Calu3 (cell line): Measurements from ENCODE around the gene LMAN2. TPM values are rescaled to one million over a fixed set of nuclear protein-coding genes. Genes with fewer than 3 reads are reported as not detected.
A peak's percentile ranks its signal among the peaks of the same experiment; 100 is the strongest.

Experiments
- BruUV-seq: library from RNA; stranded (reverse); fragments of 400-500 nt; replicated peaks from 2 replicates; lab custom pipeline; 2021; lab: Mats Ljungman, UMichigan
- CTCF ChIA-PET: fragments of 300-600 bp; sonication (Branson Sonifier 250); formaldehyde crosslinking; loops from one replicate; lab custom pipeline; 2022; ENCODE audit warnings: antibody characterized with exemption; lab: Charles Lee
- DNase-seq: peaks from one replicate; pipeline ENCODE4 v3.0.0; 2022
- H3K27ac Mint-ChIP-seq: one replicate; pipeline ENCODE4 v1.8.0; 2022; ENCODE audit warnings: mixed read lengths; ENCODE audit not compliant: unreplicated experiment
- H3K27me3 Mint-ChIP-seq: one replicate; pipeline ENCODE4 v1.8.0; 2022; ENCODE audit warnings: mixed read lengths; ENCODE audit not compliant: unreplicated experiment
- H3K36me3 Mint-ChIP-seq: one replicate; pipeline ENCODE4 v1.8.0; 2022; ENCODE audit warnings: mild to moderate bottlenecking, moderate library complexity, mixed read lengths; ENCODE audit not compliant: insufficient read depth, unreplicated experiment
- H3K4me1 Mint-ChIP-seq: one replicate; pipeline ENCODE4 v1.8.0; 2022; ENCODE audit warnings: mild to moderate bottlenecking, low read depth, mixed read lengths; ENCODE audit not compliant: unreplicated experiment
- H3K4me3 Mint-ChIP-seq: one replicate; pipeline ENCODE4 v1.8.0; 2022; ENCODE audit warnings: mild to moderate bottlenecking, low read depth, moderate library complexity, mixed read lengths; ENCODE audit not compliant: unreplicated experiment
- H3K9me3 Mint-ChIP-seq: one replicate; pipeline ENCODE4 v1.8.0; 2022; ENCODE audit warnings: low read depth, mixed read lengths; ENCODE audit not compliant: unreplicated experiment
- intact Hi-C: fragments of 100-400 bp; cut with micrococcal nuclease; formaldehyde crosslinking; loops from one replicate; pipeline ENCODE4 v1.10.0; 2022; ENCODE audit not compliant: unreplicated experiment
- total RNA-seq: library from RNA; stranded (reverse); gene quantifications from 2 replicates; pipeline ENCODE4 v1.2.3, GENCODE V29; 2022
- TF ChIP-seq, protein P1 (sequence below): fragments of 200-600 bp; IDR thresholded peaks from one replicate; pipeline ENCODE4 v1.8.0; 2022; ENCODE audit warnings: antibody characterized with exemption; ENCODE audit not compliant: unreplicated experiment

LMAN2 gene
- total RNA-seq, 1 experiment from 2014 or later: 278 TPM

- intact Hi-C loops: no loop called here
- DNase-seq: no peak
- no peak overlapping the region for H3K27ac Mint-ChIP-seq
- H3K9me3 Mint-ChIP-seq: no peaks in the 10 kb centered on the region
- CTCF ChIA-PET: interaction anchor here (0.6 to 1.4 kb wide), 2 partner anchors 24 to 280 kb away, joined by 3 read pairs; partner anchors contain the start of gene FGFR4
- H3K27me3 Mint-ChIP-seq: no peaks in the 10 kb centered on the region
- TF ChIP-seq, protein P1, sequence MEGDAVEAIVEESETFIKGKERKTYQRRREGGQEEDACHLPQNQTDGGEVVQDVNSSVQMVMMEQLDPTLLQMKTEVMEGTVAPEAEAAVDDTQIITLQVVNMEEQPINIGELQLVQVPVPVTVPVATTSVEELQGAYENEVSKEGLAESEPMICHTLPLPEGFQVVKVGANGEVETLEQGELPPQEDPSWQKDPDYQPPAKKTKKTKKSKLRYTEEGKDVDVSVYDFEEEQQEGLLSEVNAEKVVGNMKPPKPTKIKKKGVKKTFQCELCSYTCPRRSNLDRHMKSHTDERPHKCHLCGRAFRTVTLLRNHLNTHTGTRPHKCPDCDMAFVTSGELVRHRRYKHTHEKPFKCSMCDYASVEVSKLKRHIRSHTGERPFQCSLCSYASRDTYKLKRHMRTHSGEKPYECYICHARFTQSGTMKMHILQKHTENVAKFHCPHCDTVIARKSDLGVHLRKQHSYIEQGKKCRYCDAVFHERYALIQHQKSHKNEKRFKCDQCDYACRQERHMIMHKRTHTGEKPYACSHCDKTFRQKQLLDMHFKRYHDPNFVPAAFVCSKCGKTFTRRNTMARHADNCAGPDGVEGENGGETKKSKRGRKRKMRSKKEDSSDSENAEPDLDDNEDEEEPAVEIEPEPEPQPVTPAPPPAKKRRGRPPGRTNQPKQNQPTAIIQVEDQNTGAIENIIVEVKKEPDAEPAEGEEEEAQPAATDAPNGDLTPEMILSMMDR: no peak
- no TSS peak for BruUV-seq
- H3K4me1 Mint-ChIP-seq: peaks cover 22% of the 10 kb centered on the region
- no peak overlapping the region for H3K4me3 Mint-ChIP-seq
- H3K36me3 Mint-ChIP-seq: peaks cover 34% of the 10 kb centered on the region
Measured at GRCh38 chr5:177366528-177367322, 15.3 kb upstream of the LMAN2 start.

- no TSS peak for BruUV-seq
- H3K9me3 Mint-ChIP-seq: no peaks in the 10 kb centered on the region
- no peak overlapping the region for H3K4me3 Mint-ChIP-seq
- intact Hi-C loops: no loop called here
- CTCF ChIA-PET: interaction anchor here (0.6 to 1.4 kb wide), 2 partner anchors 25 to 279 kb away, joined by 3 read pairs; partner anchors contain the start of gene FGFR4
- H3K27me3 Mint-ChIP-seq: no peaks in the 10 kb centered on the region
- H3K4me1 Mint-ChIP-seq: peaks cover 22% of the 10 kb centered on the region
- TF ChIP-seq, protein P1: no peak
- H3K36me3 Mint-ChIP-seq: peaks cover 28% of the 10 kb centered on the region
- no peak for DNase-seq
- no peak overlapping the region for H3K27ac Mint-ChIP-seq
Measured at GRCh38 chr5:177365845-177366527, 14.5 kb upstream of the LMAN2 start.

DNA sequence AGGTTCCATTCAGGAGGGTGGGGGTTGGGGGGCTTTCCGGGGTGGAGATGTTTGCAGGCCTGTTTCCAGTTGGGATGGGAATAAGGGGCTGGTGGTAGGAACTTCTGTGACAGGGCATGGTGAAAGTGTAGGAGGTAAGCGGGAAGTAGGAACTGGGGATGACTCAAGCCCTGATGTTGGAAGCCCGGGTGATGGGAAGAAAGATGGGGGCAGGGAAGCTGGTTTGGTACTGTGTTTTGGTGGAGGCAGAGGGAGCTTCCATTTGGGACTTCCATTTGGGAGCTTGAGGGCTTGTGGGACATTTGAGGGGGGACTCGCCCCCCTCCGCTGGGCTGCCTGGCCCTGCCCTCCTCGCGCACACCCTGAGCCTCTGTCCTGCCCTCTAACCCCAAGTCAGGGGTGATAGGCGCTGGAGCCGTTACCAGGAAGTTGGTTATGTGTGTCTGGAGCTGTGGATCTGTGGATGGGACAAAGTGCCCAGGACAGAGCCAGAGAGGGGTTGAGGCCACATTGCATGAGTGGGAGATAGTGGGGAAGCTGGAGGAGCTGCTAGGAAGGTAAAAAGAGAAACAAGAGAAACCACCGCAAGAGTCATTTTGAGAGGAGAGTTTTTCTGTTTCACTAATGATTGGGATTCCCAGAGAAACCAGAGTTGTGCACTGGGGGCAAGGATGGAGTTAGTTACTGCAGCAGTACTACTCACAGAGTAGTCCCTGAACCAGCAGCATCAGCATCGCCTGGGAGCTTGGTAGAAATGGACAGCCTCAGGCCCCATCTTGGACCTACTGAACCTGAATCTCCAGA lies 12.9 kb upstream of the LMAN2 start:
- Mint-ChIP-seq H3K27ac (no peak overlapping the region), H3K9me3 (no peaks in the 10 kb centered on the region), H3K36me3 (peaks cover 27% of the 10 kb centered on the region), H3K27me3 (no peaks in the 10 kb centered on the region), H3K4me1 (peaks cover 18% of the 10 kb centered on the region), H3K4me3 (no peak overlapping the region)
- CTCF ChIA-PET: interaction anchor here (0.7 to 2.0 kb wide), 3 partner anchors 22 to 48 kb away, joined by 3 to 5 read pairs (median 3); no protein-coding TSS in a partner anchor
- BruUV-seq: no TSS peak
- intact Hi-C loops: no loop called here
- TF ChIP-seq, protein P1: no peak
- DNase-seq: no peak

DNA sequence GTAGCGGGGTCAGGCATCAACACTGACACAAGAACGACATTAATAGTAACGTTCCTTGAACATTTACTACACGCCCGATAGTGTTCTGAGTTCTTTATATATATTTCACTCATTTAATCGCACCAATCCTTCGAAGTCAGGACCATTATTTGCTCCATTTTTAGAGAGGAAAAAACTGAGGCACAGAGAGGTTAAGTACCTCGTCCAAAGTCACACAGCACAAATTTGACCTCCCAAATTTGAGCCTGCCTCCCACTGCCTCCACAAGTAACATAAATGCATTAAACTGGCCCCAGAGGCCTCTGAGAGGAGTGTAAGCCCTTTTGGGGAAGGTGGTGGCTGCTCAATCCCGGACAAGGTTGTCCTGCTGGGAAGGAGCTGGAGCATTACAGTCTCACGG lies 12.1 kb upstream of the LMAN2 start:
- CTCF ChIA-PET: interaction anchor here (2.0 kb wide), 1 partner anchor 26 kb away, joined by 5 read pairs; no protein-coding TSS in a partner anchor
- TF ChIP-seq, protein P1: no peak
- BruUV-seq: no TSS peak
- intact Hi-C loops: no loop called here
- Mint-ChIP-seq H3K4me1 (peaks cover 20% of the 10 kb centered on the region), H3K4me3 (peak overlapping the region; percentile 74), H3K27ac (no peak overlapping the region), H3K36me3 (peaks cover 19% of the 10 kb centered on the region), H3K9me3 (no peaks in the 10 kb centered on the region), H3K27me3 (no peaks in the 10 kb centered on the region)
- no peak for DNase-seq
